ENCODE measurements around the gene GGACT.
"Not testable (repeated sequence)": the region's sequence is repeated elsewhere in the genome, so short reads cannot be mapped to it uniquely, and the experiment has no call there.

DNA sequence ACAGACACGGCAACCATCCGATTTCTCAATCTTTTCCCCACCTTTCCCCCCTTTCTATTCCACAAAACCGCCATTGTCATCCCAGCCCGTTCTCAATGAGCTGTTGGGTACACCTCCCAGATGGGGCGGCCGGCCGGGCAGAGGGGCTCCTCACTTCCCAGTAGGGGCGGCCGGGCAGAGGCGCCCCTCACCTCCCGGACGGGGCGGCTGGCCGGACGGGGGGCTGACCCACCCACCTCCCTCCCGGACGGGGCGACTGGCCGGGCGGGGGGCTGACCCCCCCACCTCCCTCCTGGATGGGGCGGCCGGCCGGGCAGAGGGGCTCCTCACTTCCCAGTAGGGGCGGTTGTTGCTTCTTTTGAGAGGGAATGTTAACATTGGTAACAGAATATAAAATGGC is 30.3 kb upstream of the GGACT start:
- TF ChIP-seq, protein P1, sequence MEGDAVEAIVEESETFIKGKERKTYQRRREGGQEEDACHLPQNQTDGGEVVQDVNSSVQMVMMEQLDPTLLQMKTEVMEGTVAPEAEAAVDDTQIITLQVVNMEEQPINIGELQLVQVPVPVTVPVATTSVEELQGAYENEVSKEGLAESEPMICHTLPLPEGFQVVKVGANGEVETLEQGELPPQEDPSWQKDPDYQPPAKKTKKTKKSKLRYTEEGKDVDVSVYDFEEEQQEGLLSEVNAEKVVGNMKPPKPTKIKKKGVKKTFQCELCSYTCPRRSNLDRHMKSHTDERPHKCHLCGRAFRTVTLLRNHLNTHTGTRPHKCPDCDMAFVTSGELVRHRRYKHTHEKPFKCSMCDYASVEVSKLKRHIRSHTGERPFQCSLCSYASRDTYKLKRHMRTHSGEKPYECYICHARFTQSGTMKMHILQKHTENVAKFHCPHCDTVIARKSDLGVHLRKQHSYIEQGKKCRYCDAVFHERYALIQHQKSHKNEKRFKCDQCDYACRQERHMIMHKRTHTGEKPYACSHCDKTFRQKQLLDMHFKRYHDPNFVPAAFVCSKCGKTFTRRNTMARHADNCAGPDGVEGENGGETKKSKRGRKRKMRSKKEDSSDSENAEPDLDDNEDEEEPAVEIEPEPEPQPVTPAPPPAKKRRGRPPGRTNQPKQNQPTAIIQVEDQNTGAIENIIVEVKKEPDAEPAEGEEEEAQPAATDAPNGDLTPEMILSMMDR (conservative IDR thresholded peaks at IDR 0.05; ENCODE audit: low read depth, low read length) = not testable (repeated sequence)
- TF ChIP-seq EZH2 (IDR thresholded peaks at IDR 0.05; ENCODE audit: borderline replicate concordance, low read depth, low read length, poor library complexity, severe bottlenecking) = not testable (repeated sequence)

All from A673 (cell line).